GM18861 (cell line): ENCODE results near the gene KANSL3.
A peak's percentile ranks its signal among the peaks of the same experiment; 100 is the strongest.
"Not testable (repeated sequence)": the region's sequence is repeated elsewhere in the genome, so short reads cannot be mapped to it uniquely, and the experiment has no call there.

ENCODE experiments used
- ATAC-seq: cut with Tn5 transposase; IDR thresholded peaks from one replicate; pipeline ENCODE4 v1.9.1; 2021; ENCODE audit not compliant: unreplicated experiment

KANSL3 gene

GRCh38 chr2:96564026-96564425 lies 74.1 kb downstream of the KANSL3 start:
- ATAC-seq: no peak

GRCh38 chr2:96558485-96558884 lies 79.6 kb downstream of the KANSL3 start:
- ATAC-seq: no peak

GRCh38 chr2:96558061-96558460 lies 80.1 kb downstream of the KANSL3 start:
- ATAC-seq: no peak

- not testable (repeated sequence) for ATAC-seq
Observed at GRCh38 chr2:96557421-96557820, 80.7 kb downstream of the KANSL3 start.

- ATAC-seq: no peak
Observed at GRCh38 chr2:96556441-96557330, 81.4 kb downstream of the KANSL3 start.

- ATAC-seq: no peak
Observed at GRCh38 chr2:96555146-96555610, 82.9 kb downstream of the KANSL3 start.

- ATAC-seq: peak; percentile 43
Observed at GRCh38 chr2:96554293-96555145, 83.6 kb downstream of the KANSL3 start.

GRCh38 chr2:96553957-96554292 lies 84.2 kb downstream of the KANSL3 start:
- not testable (repeated sequence) for ATAC-seq

GRCh38 chr2:96553176-96553956 lies 84.7 kb downstream of the KANSL3 start:
- ATAC-seq: no peak

- ATAC-seq: no peak
Observed at GRCh38 chr2:96552315-96553175, 85.6 kb downstream of the KANSL3 start.

- ATAC-seq: no peak
Observed at GRCh38 chr2:96551605-96552314, 86.4 kb downstream of the KANSL3 start.

- ATAC-seq: no peak
Observed at GRCh38 chr2:96550787-96551604, 87.1 kb downstream of the KANSL3 start.

- ATAC-seq: no peak
Observed at GRCh38 chr2:96549967-96550786, 87.9 kb downstream of the KANSL3 start.

GRCh38 chr2:96549466-96549785 lies 88.7 kb downstream of the KANSL3 start:
- ATAC-seq: no peak

GRCh38 chr2:96548558-96549465 lies 89.3 kb downstream of the KANSL3 start:
- no peak for ATAC-seq

GRCh38 chr2:96547731-96548171 lies 90.4 kb downstream of the KANSL3 start:
- ATAC-seq: no peak

GRCh38 chr2:96547203-96547641 lies 90.9 kb downstream of the KANSL3 start:
- no peak for ATAC-seq
